OCI-LY1 (cell line): Measurements from ENCODE around the gene UNC5B.

ENCODE experiments used
- CTCF ChIP-seq: fragments of 200-600 bp; sonication (generic), shearing (Covaris generic); IDR thresholded peaks from 2 replicates; pipeline ENCODE4 v1.5.1; 2017; ENCODE audit warnings: mild to moderate bottlenecking, antibody characterized with exemption, low read length, moderate library complexity, mixed read lengths
- EZH2 ChIP-seq: fragments of 200-600 bp; sonication (generic), shearing (Covaris generic); IDR thresholded peaks from 2 replicates; pipeline ENCODE4 v1.8.0; 2017; ENCODE audit warnings: borderline replicate concordance, mixed run types, mild to moderate bottlenecking, antibody characterized with exemption, low read length, moderate library complexity, mixed read lengths

DNA sequence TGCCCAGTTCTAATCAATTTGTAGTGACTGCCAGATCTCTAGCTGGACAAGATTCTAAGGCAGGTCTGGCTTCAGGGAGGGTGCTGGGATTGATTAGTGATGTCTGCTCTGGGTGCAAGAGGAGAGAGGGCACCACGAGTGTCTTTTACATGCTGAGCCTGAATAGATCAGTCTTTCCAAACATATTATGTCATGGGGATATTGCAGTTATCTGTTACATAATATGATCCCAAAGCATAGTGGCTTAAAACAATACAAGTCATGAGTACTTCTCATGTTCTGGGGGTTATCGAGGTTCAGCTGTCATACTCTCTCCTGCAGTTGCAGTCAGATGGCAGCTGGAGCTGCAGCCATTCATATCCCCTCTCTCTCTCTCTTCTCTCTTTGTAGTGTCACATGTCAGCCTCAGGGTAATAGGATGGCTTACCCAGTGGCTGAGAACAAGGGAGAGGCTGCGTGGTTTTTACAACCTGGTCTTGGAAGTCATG, 132.7 kb downstream of the UNC5B start:
- TF ChIP-seq CTCF (no peak), EZH2 (no peak)
